ENCODE results near the gene RIMS4.

GRCh38 chr20:44725837-44726236, 84.5 kb downstream of the RIMS4 start:
- TF ChIP-seq CTCF (IDR thresholded peaks at IDR 0.05) (no peak), POLR2A (IDR thresholded peaks at IDR 0.05) (no peak), POLR2AphosphoS5 (IDR thresholded peaks at IDR 0.05) (no peak)
